ENCODE measurements around the gene MSANTD7.

The MSANTD7 gene

GRCh38 chr10:14823966-14824365 is 14.1 kb upstream of the MSANTD7 start:
- no peak overlapping the region for H3K4me3 ChIP-seq (ENCODE audit: severe bottlenecking)
- H3K36me3 ChIP-seq (ENCODE audit: low read depth): no peaks in the 10 kb centered on the region
- no peak for ATAC-seq (ENCODE audit: low read depth)
- no peaks in the 10 kb centered on the region for H3K27me3 ChIP-seq (ENCODE audit: insufficient read depth, poor library complexity, severe bottlenecking)
- TF ChIP-seq, protein P1, sequence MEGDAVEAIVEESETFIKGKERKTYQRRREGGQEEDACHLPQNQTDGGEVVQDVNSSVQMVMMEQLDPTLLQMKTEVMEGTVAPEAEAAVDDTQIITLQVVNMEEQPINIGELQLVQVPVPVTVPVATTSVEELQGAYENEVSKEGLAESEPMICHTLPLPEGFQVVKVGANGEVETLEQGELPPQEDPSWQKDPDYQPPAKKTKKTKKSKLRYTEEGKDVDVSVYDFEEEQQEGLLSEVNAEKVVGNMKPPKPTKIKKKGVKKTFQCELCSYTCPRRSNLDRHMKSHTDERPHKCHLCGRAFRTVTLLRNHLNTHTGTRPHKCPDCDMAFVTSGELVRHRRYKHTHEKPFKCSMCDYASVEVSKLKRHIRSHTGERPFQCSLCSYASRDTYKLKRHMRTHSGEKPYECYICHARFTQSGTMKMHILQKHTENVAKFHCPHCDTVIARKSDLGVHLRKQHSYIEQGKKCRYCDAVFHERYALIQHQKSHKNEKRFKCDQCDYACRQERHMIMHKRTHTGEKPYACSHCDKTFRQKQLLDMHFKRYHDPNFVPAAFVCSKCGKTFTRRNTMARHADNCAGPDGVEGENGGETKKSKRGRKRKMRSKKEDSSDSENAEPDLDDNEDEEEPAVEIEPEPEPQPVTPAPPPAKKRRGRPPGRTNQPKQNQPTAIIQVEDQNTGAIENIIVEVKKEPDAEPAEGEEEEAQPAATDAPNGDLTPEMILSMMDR (IDR thresholded peaks at IDR 0.05; ENCODE audit: poor library complexity, severe bottlenecking): no peak
- no peak for DNase-seq (ENCODE audit: low spot score)
- peaks cover 12% of the 10 kb centered on the region for H3K4me1 ChIP-seq (ENCODE audit: insufficient read depth, poor library complexity, severe bottlenecking)
- no peaks in the 10 kb centered on the region for H3K9me3 ChIP-seq (ENCODE audit: severe bottlenecking)
- no peak overlapping the region for H3K27ac ChIP-seq (ENCODE audit: poor library complexity, severe bottlenecking)

GRCh38 chr10:14826076-14826829 is 11.9 kb upstream of the MSANTD7 start:
- no peak for DNase-seq (ENCODE audit: low spot score)

GRCh38 chr10:14833106-14833505 is 5.0 kb upstream of the MSANTD7 start:
- ATAC-seq (ENCODE audit: low read depth) (no peak), DNase-seq (ENCODE audit: low spot score) (no peak)
- no peak overlapping the region for H3K27ac ChIP-seq (ENCODE audit: poor library complexity, severe bottlenecking)
- H3K4me3 ChIP-seq (ENCODE audit: severe bottlenecking): no peak overlapping the region
- peaks cover 4% of the 10 kb centered on the region for H3K4me1 ChIP-seq (ENCODE audit: insufficient read depth, poor library complexity, severe bottlenecking)
- no peaks in the 10 kb centered on the region for H3K9me3 ChIP-seq (ENCODE audit: severe bottlenecking)
- no peaks in the 10 kb centered on the region for H3K36me3 ChIP-seq (ENCODE audit: low read depth)
- no peaks in the 10 kb centered on the region for H3K27me3 ChIP-seq (ENCODE audit: insufficient read depth, poor library complexity, severe bottlenecking)
- TF ChIP-seq, protein P1 (IDR thresholded peaks at IDR 0.05; ENCODE audit: poor library complexity, severe bottlenecking): no peak

More at GRCh38 chr10:14826076-14826829, 11.9 kb upstream of the MSANTD7 start:
- ATAC-seq (ENCODE audit: low read depth): no peak
- no peaks in the 10 kb centered on the region for H3K9me3 ChIP-seq (ENCODE audit: severe bottlenecking)
- H3K27ac ChIP-seq (ENCODE audit: poor library complexity, severe bottlenecking): no peak overlapping the region
- no peak overlapping the region for H3K4me3 ChIP-seq (ENCODE audit: severe bottlenecking)
- no peaks in the 10 kb centered on the region for H3K27me3 ChIP-seq (ENCODE audit: insufficient read depth, poor library complexity, severe bottlenecking)
- no peaks in the 10 kb centered on the region for H3K4me1 ChIP-seq (ENCODE audit: insufficient read depth, poor library complexity, severe bottlenecking)
- TF ChIP-seq, protein P1 (IDR thresholded peaks at IDR 0.05; ENCODE audit: poor library complexity, severe bottlenecking): no peak
- no peaks in the 10 kb centered on the region for H3K36me3 ChIP-seq (ENCODE audit: low read depth)

GRCh38 chr10:14836208-14836607 is 1.9 kb upstream of the MSANTD7 start:
- Histone ChIP-seq H3K36me3 (ENCODE audit: low read depth) (peaks cover 13% of the 10 kb centered on the region), H3K4me3 (ENCODE audit: severe bottlenecking) (no peak overlapping the region), H3K4me1 (ENCODE audit: insufficient read depth, poor library complexity, severe bottlenecking) (peaks cover 7% of the 10 kb centered on the region), H3K27ac (ENCODE audit: poor library complexity, severe bottlenecking) (no peak overlapping the region), H3K27me3 (ENCODE audit: insufficient read depth, poor library complexity, severe bottlenecking) (no peaks in the 10 kb centered on the region), H3K9me3 (ENCODE audit: severe bottlenecking) (no peaks in the 10 kb centered on the region)
- no peak for DNase-seq (ENCODE audit: low spot score)
- no peak for ATAC-seq (ENCODE audit: low read depth)
- TF ChIP-seq, protein P1 (IDR thresholded peaks at IDR 0.05; ENCODE audit: poor library complexity, severe bottlenecking): no peak
